Prostate gland (tissue), 2 donors: ENCODE results near the gene TOR1B.

Source experiments
- POLR2A ChIP-seq: fragments of 450-650 bp; IDR thresholded peaks from one replicate; pipeline ENCODE4 v1.6.1; 2016; ENCODE audit warnings: antibody characterized with exemption, mild to moderate bottlenecking
- TF ChIP-seq, protein P1 (sequence below), 4 experiments: fragments of 200-600 bp in 2 of 4; fragments of 450-650 bp in 2 of 4; sonication (generic) in 2 of 4; IDR thresholded peaks; 1 replicate in 3 of 4; 2 replicates in 1 of 4; pipeline ENCODE4 v1.5.1; 2016 to 2019; ENCODE audit warnings: antibody characterized with exemption in 4 of 4, mild to moderate bottlenecking in 2 of 4, moderate library complexity in 2 of 4

DNA sequence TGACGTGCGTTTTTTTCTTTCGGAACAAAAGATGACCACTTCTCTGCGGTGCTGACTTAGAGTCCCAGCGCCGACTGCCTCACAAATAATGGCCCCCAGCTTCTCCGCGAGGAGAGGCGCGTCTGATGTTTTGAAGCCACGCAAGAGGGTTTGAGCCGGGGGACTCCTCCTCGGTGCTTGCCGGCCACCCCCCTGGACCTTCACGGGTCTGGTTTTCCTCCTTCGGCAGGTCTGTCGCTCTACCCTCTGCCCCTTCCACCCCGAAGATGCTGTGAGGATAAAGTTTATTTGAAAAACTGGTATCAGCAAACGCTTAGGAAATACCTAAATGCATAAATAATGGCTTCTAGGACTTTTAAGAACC, 32.9 kb downstream of the TOR1B start:
- no peak for TF ChIP-seq POLR2A
- TF ChIP-seq, protein P1, sequence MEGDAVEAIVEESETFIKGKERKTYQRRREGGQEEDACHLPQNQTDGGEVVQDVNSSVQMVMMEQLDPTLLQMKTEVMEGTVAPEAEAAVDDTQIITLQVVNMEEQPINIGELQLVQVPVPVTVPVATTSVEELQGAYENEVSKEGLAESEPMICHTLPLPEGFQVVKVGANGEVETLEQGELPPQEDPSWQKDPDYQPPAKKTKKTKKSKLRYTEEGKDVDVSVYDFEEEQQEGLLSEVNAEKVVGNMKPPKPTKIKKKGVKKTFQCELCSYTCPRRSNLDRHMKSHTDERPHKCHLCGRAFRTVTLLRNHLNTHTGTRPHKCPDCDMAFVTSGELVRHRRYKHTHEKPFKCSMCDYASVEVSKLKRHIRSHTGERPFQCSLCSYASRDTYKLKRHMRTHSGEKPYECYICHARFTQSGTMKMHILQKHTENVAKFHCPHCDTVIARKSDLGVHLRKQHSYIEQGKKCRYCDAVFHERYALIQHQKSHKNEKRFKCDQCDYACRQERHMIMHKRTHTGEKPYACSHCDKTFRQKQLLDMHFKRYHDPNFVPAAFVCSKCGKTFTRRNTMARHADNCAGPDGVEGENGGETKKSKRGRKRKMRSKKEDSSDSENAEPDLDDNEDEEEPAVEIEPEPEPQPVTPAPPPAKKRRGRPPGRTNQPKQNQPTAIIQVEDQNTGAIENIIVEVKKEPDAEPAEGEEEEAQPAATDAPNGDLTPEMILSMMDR (IDR thresholded peaks at IDR 0.05): no peak
